BE2C (cell line): ENCODE data around the gene SERAC1.

ENCODE experiments used
- DNase-seq: peaks from one replicate; pipeline ENCODE4 v3.0.0-alpha.2; 2020
- H3K27me3 ChIP-seq: fragments of 250-450 bp; sonication (Bioruptor Pico); 2 replicates; pipeline ENCODE4 v1.5.1; 2020; ENCODE audit warnings: mild to moderate bottlenecking
- H3K36me3 ChIP-seq: fragments of 250-450 bp; sonication (Bioruptor Pico); 2 replicates; pipeline ENCODE4 v1.5.1; 2020; ENCODE audit warnings: mild to moderate bottlenecking
- H3K4me1 ChIP-seq: fragments of 250-450 bp; sonication (Bioruptor Pico); 2 replicates; pipeline ENCODE4 v1.5.1; 2020
- H3K4me3 ChIP-seq: 2 replicates; pipeline ENCODE4 v1.5.1; 2011; ENCODE audit warnings: low read depth, low read length
- H3K9me3 ChIP-seq: fragments of 250-450 bp; sonication (Bioruptor Pico); 2 replicates; pipeline ENCODE4 v1.5.1; 2020
- TF ChIP-seq, protein P1 (sequence below): IDR thresholded peaks from 2 replicates; pipeline ENCODE4 v1.5.1; 2012; ENCODE audit warnings: mild to moderate bottlenecking, low read depth, low read length

SERAC1 gene

DNA sequence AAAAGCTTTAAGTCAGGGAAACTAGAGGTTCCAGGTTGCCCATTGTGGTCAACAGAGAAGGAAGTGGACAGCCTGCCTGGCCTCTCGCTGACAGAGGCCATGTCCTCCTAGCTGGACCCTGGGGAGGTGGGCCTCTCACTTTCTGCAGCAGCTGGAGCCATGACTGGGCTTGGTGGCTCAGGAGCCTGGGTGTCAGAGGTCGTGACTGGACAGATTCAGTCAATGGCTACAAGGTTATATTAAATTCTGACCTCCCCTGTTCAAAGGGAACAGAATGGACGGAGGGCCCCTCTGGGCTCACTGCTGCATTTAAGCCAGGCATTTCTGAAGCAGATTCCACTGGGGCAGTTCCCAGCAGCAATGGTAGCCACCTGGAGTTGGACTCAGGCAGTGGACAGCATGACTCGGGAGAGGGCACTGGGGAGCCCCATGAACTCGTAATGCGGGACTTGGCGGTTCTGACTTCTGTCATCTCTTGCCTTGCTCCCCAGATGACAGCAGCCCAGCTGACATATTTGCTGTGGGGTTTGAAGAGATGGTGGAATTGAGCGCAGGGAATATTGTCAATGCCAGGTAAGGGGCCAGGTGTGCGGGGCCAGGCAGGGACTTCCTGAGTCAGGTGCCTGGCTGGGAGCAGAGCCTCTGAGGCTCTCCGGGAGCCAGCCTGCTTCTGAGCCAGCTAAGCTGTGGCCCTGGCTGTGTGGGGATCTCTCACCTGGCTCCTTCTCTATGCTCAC lies 99.7 kb downstream of the SERAC1 start:
- TF ChIP-seq, protein P1, sequence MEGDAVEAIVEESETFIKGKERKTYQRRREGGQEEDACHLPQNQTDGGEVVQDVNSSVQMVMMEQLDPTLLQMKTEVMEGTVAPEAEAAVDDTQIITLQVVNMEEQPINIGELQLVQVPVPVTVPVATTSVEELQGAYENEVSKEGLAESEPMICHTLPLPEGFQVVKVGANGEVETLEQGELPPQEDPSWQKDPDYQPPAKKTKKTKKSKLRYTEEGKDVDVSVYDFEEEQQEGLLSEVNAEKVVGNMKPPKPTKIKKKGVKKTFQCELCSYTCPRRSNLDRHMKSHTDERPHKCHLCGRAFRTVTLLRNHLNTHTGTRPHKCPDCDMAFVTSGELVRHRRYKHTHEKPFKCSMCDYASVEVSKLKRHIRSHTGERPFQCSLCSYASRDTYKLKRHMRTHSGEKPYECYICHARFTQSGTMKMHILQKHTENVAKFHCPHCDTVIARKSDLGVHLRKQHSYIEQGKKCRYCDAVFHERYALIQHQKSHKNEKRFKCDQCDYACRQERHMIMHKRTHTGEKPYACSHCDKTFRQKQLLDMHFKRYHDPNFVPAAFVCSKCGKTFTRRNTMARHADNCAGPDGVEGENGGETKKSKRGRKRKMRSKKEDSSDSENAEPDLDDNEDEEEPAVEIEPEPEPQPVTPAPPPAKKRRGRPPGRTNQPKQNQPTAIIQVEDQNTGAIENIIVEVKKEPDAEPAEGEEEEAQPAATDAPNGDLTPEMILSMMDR: no peak
- no peaks in the 10 kb centered on the region for H3K36me3 ChIP-seq
- no peaks in the 10 kb centered on the region for H3K9me3 ChIP-seq
- H3K4me1 ChIP-seq: no peaks in the 10 kb centered on the region; the same call in 1 of the 2 replicates
- no peak for DNase-seq
- no peak overlapping the region for H3K4me3 ChIP-seq
- no peaks in the 10 kb centered on the region for H3K27me3 ChIP-seq

DNA sequence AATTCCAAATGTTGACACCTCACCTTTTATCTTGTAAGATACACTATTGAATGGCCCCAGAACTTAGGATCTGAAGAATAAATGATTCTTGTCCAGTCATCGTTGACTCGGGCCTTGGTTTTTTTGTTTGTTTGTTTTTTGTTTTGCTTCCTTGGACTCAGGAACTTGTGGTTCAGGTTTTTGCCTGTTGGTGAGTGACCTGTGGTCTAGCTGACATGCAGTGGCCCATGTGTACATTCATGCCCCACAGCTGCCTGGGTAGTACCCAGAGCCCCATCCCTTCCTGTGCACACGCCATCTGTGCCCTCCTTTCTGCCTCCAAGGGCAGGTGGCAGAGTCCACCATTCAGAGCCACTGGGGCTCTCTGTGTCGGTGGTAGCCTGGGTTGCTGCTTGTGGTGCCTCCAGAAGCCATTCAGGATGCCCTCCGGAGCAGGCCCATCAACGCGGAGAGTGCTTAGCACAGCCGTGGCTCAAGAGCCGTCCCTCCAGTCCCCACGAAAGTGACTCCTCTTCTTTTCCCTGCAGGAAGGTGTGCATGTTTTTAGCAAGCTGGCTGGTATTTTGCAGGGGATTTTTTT lies 100.5 kb downstream of the SERAC1 start:
- H3K9me3 ChIP-seq: no peaks in the 10 kb centered on the region
- H3K4me1 ChIP-seq: no peaks in the 10 kb centered on the region; the same call in 1 of the 2 replicates
- DNase-seq: no peak
- H3K4me3 ChIP-seq: no peak overlapping the region
- no peaks in the 10 kb centered on the region for H3K36me3 ChIP-seq
- TF ChIP-seq, protein P1: no peak
- no peaks in the 10 kb centered on the region for H3K27me3 ChIP-seq

DNA sequence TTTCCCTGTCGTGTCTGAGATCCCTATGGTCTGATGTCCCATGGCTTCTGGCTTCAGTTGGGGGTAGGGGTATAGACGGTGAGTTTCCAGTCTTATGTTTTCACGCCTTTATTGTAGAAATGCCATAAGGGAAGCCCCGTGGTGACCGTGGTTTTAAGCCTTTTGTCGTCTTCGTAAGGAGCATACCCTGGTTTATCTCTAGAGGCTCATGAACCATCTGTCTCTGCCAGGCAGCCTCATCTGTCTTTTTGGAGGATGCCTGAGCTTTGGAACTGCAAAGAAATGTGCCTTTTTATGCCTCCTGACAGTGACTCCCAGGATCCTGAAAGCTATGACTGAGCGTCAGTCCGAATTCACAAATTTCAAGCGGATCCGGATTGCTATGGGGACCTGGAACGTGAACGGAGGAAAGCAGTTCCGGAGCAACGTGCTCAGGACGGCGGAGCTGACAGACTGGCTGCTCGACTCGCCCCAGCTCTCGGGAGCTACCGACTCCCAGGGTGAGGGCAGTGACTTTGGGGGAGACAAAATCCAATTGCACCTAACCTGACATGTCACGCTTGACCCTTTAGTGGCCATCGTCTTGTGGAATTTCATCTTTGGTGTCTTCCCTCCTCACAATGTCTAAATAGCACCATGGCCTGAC lies 101.8 kb downstream of the SERAC1 start:
- H3K4me3 ChIP-seq: no peak overlapping the region
- no peak for DNase-seq
- no peaks in the 10 kb centered on the region for H3K4me1 ChIP-seq
- no peaks in the 10 kb centered on the region for H3K9me3 ChIP-seq
- H3K36me3 ChIP-seq: no peaks in the 10 kb centered on the region
- TF ChIP-seq, protein P1: no peak
- no peaks in the 10 kb centered on the region for H3K27me3 ChIP-seq

DNA sequence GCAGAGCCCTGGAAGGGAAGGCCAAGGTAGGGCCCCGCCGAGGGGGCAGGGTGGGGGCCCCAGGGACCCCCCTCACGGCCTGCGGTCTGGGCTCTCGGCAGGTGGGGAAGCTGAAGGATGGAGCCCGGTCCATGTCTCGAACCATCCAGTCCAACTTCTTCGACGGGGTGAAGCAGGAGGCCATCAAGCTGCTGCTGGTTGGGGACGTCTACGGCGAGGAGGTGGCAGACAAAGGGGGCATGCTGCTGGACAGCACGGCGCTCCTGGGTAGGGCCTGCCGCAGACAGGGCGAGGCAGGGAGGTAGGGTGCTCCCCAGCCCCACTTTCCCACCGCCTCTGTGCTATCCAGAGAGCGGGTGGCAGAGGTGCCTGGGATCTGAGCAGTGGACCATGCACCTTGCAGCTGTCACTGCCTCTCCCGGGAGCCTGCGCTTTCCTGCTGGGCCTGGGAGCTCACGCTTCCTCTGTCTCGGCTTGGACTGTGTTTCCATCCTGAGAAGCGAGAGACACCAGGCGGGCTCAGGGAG lies 103.3 kb downstream of the SERAC1 start:
- no peaks in the 10 kb centered on the region for H3K27me3 ChIP-seq
- no peak for DNase-seq
- TF ChIP-seq, protein P1: no peak
- no peaks in the 10 kb centered on the region for H3K9me3 ChIP-seq
- no peaks in the 10 kb centered on the region for H3K36me3 ChIP-seq
- H3K4me3 ChIP-seq: no peak overlapping the region
- peaks cover 3% of the 10 kb centered on the region for H3K4me1 ChIP-seq

DNA sequence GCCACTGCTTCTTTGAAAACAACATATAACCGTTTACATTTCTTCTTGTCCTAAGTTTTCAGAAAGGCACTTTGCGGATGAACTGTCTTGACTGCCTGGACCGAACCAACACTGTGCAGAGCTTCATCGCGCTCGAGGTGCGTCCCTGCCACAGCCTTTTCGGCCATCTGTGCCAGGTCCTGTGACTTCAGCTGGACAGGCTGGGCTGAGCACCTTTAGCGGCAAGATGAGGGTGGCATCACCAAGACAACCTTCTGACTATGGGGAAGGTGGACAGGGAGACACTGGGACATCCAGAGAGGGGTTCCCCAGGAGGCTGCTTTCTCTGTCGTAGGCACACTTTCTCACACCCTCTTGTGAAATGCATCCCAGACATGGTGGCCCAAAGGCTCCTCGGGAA lies 104.3 kb downstream of the SERAC1 start:
- Histone ChIP-seq H3K36me3 (no peaks in the 10 kb centered on the region), H3K27me3 (no peaks in the 10 kb centered on the region), H3K9me3 (no peaks in the 10 kb centered on the region), H3K4me3 (no peak overlapping the region), H3K4me1 (peaks cover 3% of the 10 kb centered on the region)
- DNase-seq: no peak
- TF ChIP-seq, protein P1: no peak
